ENCODE data around the gene ASXL1.
A peak's percentile ranks its signal among the peaks of the same experiment; 100 is the strongest.

Gene ASXL1

DNA sequence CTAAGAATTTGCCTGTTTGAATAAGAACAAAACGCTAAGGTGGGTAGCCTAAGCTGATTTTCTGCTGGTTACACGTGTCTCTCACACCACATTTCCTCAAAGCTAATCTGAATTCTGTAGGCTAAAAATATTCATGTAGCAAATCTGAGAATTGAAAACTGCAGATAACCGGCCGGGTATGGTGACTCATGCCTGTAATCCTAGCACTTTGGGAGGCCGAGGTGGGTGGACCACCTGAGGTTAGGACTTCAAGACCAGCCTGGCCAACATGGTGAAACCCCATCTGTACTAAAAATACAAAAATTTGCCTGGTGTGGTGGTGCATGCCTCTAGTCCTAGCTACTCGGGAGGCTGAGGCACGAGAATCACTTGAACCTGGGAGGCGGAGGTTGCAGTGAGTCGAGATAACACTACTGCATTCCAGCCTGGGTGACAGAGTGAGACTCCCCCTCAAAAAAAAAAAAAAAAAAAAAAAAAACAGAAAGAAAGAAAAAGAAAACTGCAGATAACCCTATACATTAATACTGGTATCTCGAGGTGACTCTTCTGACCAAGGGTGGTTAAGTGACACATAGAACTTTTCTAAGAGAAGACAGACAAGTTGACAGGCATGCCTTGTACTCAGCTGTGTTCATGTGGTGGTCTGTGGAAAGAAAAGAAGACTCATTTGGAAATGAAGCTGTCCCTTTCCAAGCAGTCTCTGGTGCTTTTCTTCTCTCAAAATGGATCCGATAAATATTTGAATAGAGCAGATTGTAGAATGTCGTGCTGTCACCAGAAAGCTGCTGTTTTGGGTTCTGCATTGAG, 24.7 kb upstream of the ASXL1 start:
- DNase-seq = no peak
- TF ChIP-seq, protein P1, sequence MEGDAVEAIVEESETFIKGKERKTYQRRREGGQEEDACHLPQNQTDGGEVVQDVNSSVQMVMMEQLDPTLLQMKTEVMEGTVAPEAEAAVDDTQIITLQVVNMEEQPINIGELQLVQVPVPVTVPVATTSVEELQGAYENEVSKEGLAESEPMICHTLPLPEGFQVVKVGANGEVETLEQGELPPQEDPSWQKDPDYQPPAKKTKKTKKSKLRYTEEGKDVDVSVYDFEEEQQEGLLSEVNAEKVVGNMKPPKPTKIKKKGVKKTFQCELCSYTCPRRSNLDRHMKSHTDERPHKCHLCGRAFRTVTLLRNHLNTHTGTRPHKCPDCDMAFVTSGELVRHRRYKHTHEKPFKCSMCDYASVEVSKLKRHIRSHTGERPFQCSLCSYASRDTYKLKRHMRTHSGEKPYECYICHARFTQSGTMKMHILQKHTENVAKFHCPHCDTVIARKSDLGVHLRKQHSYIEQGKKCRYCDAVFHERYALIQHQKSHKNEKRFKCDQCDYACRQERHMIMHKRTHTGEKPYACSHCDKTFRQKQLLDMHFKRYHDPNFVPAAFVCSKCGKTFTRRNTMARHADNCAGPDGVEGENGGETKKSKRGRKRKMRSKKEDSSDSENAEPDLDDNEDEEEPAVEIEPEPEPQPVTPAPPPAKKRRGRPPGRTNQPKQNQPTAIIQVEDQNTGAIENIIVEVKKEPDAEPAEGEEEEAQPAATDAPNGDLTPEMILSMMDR (IDR thresholded peaks at IDR 0.05; ENCODE audit: low read depth, low read length) = no peak
- H3K27me3 ChIP-seq (ENCODE audit: insufficient read depth, low read depth, severe bottlenecking) = no peaks in the 10 kb centered on the region
- H3K27ac ChIP-seq = no peak overlapping the region
- H3K9me3 ChIP-seq (ENCODE audit: severe bottlenecking) = no peaks in the 10 kb centered on the region
- no peak overlapping the region for H3K4me3 ChIP-seq (ENCODE audit: low read depth, low read length)
- peaks cover 14% of the 10 kb centered on the region for H3K36me3 ChIP-seq

DNA sequence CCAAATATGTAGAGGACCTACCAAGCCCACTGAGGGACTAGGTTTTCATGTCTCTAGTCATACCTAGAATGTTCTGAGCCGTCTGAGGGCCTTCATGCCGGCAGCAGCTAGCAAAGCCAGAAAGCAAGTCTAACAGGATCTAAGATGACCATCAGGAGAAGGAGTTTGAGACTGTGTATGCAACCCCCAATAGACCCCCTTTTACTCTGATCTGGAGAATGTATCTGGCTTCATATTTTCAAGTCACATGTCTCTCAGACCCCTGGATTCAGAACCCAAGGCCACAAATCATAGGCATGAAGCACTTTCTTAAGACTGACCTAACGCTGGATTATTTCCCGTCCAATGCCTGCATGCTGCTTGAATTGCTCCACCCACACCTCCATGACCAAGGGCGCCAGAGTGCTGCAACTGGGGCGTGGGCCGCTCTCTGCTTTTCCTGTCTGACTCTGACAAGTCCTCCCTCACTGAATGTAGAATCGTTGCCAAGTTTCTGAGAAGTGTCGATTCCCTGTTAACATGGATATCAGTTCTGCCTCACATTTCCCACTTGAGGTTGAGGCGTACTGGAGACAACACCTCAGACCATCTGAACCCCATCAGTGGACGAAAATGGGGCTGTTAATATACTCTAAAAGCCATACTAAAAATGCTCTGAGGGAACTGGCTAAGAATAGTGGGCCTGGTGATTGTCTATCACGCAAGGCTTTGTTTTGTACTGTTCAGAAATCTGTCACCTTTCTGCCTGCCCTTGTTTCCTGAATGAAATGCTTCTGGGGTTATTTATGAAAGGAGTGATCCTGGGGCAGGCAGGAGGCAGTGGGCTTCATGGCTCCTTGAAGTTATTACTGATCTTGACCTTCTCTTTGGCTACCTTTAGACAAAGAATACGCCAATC, 23.9 kb upstream of the ASXL1 start:
- H3K27me3 ChIP-seq (ENCODE audit: insufficient read depth, low read depth, severe bottlenecking) = no peaks in the 10 kb centered on the region
- no peak overlapping the region for H3K27ac ChIP-seq
- no peaks in the 10 kb centered on the region for H3K9me3 ChIP-seq (ENCODE audit: severe bottlenecking)
- DNase-seq = no peak
- no peak overlapping the region for H3K4me3 ChIP-seq (ENCODE audit: low read depth, low read length)
- TF ChIP-seq, protein P1 (IDR thresholded peaks at IDR 0.05; ENCODE audit: low read depth, low read length) = no peak
- peaks cover 14% of the 10 kb centered on the region for H3K36me3 ChIP-seq

DNA sequence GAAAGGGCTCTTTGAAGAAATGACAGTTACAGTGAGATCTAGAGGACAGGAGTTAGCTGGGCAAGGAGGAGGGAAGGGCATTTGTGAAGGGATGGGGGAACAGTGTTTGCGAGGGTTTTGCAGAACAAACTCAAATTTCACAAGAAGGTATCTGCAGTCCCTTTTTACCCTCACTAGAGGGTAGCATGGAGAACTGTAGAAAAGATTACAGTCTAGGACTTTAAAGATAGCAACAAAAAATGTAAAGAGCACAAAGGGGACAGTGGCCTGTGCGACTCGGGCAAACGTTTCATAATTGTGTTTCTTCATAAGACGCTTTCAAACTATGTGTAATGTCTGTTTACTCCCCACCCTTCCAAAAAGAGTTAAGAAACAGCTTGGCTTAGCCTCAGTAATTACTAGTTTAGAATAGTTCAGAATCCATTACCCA, 21.2 kb upstream of the ASXL1 start:
- Histone ChIP-seq H3K27ac (no peak overlapping the region), H3K27me3 (ENCODE audit: insufficient read depth, low read depth, severe bottlenecking) (no peaks in the 10 kb centered on the region), H3K4me3 (ENCODE audit: low read depth, low read length) (no peak overlapping the region), H3K9me3 (ENCODE audit: severe bottlenecking) (no peaks in the 10 kb centered on the region), H3K36me3 (no peaks in the 10 kb centered on the region; the same call in none of the 2 replicates)
- TF ChIP-seq, protein P1 (IDR thresholded peaks at IDR 0.05; ENCODE audit: low read depth, low read length) = peak; percentile 55
- DNase-seq = no peak

DNA sequence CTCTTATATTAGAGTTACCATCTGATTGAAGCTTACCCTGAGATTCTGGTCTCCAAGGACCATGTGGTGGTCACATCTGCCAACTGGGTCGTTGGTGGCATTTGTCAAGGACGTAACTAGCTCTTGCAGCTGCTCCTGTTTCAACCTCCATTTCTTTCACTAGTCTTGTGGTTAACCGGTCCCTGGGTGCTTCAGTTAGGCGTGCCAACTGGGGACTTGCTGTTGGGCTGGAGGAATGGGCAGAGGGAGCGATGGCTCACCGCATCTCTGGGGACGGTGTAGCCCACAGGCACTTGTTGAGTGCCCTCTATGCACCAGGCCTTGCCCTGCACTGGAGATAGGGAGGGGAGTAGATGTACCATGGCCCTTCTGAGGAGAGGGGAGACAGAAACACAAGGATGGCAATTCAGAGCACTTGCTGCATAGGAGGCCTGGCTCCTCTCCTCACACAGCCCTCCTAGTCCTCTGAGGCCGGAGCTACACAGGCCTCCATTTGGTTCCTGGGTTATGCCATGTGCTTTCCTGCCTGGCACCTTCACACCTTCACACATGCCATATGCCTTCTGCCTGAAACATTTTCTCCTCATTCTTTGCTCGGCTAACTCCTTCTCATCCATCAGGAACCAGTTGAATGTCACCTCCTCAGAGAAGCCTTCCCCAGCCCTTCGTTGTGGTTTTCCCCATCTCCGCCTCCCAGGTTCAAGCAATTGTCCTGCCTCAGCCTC, 20.0 kb upstream of the ASXL1 start:
- no peaks in the 10 kb centered on the region for H3K9me3 ChIP-seq (ENCODE audit: severe bottlenecking)
- TF ChIP-seq, protein P1 (IDR thresholded peaks at IDR 0.05; ENCODE audit: low read depth, low read length) = no peak
- H3K36me3 ChIP-seq = no peaks in the 10 kb centered on the region; the same call in 1 of the 2 replicates
- no peak overlapping the region for H3K4me3 ChIP-seq (ENCODE audit: low read depth, low read length)
- H3K27me3 ChIP-seq (ENCODE audit: insufficient read depth, low read depth, severe bottlenecking) = no peaks in the 10 kb centered on the region
- no peak overlapping the region for H3K27ac ChIP-seq
- no peak for DNase-seq

- Histone ChIP-seq H3K4me3 (ENCODE audit: low read depth, low read length) (no peak overlapping the region), H3K9me3 (ENCODE audit: severe bottlenecking) (no peaks in the 10 kb centered on the region), H3K36me3 (no peaks in the 10 kb centered on the region; the same call in 1 of the 2 replicates), H3K27me3 (ENCODE audit: insufficient read depth, low read depth, severe bottlenecking) (no peaks in the 10 kb centered on the region), H3K27ac (no peak overlapping the region)
- TF ChIP-seq, protein P1 (IDR thresholded peaks at IDR 0.05; ENCODE audit: low read depth, low read length) = no peak
- DNase-seq = no peak
Measured at GRCh38 chr20:32338665-32339064, 19.5 kb upstream of the ASXL1 start.

Data from WERI-Rb-1 (cell line).